GM19043 (cell line): ENCODE results near the gene MINAR1.
"Not testable (repeated sequence)": the region's sequence is repeated elsewhere in the genome, so short reads cannot be mapped to it uniquely, and the experiment has no call there.

Experiments used
- ATAC-seq: cut with Tn5 transposase; IDR thresholded peaks from one replicate; pipeline ENCODE4 v1.9.1; 2021; ENCODE audit warnings: low read depth; ENCODE audit not compliant: unreplicated experiment

Gene MINAR1

GRCh38 chr15:79431636-79432344 is at the start of gene MINAR1:
MINAR1 (plus strand) TSS chr15:79432336; CDS start chr15:79456148, 23,812 bp downstream.
- ATAC-seq = no peak

- ATAC-seq = no peak
These were observed 37.9 kb upstream of the MINAR1 start for GRCh38 chr15:79394231-79394630.

GRCh38 chr15:79396850-79397249 is 35.3 kb upstream of the MINAR1 start:
- no peak for ATAC-seq

- ATAC-seq = no peak
These were observed 34.7 kb upstream of the MINAR1 start for GRCh38 chr15:79397269-79397910.

- ATAC-seq = no peak
These were observed 32.5 kb upstream of the MINAR1 start for GRCh38 chr15:79399606-79400005.

- no peak for ATAC-seq
These were observed 31.5 kb upstream of the MINAR1 start for GRCh38 chr15:79400650-79401049.

- ATAC-seq = no peak
These were observed 30.8 kb upstream of the MINAR1 start for GRCh38 chr15:79401301-79401700.

- no peak for ATAC-seq
These were observed 30.0 kb upstream of the MINAR1 start for GRCh38 chr15:79402136-79402535.

GRCh38 chr15:79403501-79403900 is 28.6 kb upstream of the MINAR1 start:
- no peak for ATAC-seq

GRCh38 chr15:79406210-79406609 is 25.9 kb upstream of the MINAR1 start:
- no peak for ATAC-seq

- no peak for ATAC-seq
These were observed 24.1 kb upstream of the MINAR1 start for GRCh38 chr15:79408041-79408440.

GRCh38 chr15:79410237-79410636 is 21.9 kb upstream of the MINAR1 start:
- no peak for ATAC-seq

GRCh38 chr15:79412010-79412409 is 20.1 kb upstream of the MINAR1 start:
- no peak for ATAC-seq

- no peak for ATAC-seq
These were observed 19.7 kb upstream of the MINAR1 start for GRCh38 chr15:79412429-79412828.

- ATAC-seq = no peak
These were observed 15.3 kb upstream of the MINAR1 start for GRCh38 chr15:79416876-79417275.

- no peak for ATAC-seq
These were observed 13.3 kb upstream of the MINAR1 start for GRCh38 chr15:79418693-79419279.

GRCh38 chr15:79425591-79426295 is 6.4 kb upstream of the MINAR1 start:
- no peak for ATAC-seq

- not testable (repeated sequence) for ATAC-seq
These were observed 5.2 kb upstream of the MINAR1 start for GRCh38 chr15:79426899-79427298.

GRCh38 chr15:79427781-79428598 is 4.1 kb upstream of the MINAR1 start:
- ATAC-seq = no peak

- no peak for ATAC-seq
These were observed 1.1 kb upstream of the MINAR1 start for GRCh38 chr15:79430901-79431635.
